Neural cell (in vitro differentiated cells): ENCODE measurements around the gene CAMKV. TPM values are rescaled to one million over a fixed set of nuclear protein-coding genes. Genes with fewer than 3 reads are reported as not detected.

Experiments used
- H2AFZ ChIP-seq: fragments of 200-600, 300-800 bp; sonication (generic), shearing (Covaris generic); 2 replicates; pipeline ENCODE4 v1.6.0; 2014; ENCODE audit warnings: low read depth, mild to moderate bottlenecking, antibody characterized with exemption, low read length, moderate library complexity
- H3F3A ChIP-seq: fragments of 200-600 bp; shearing (Covaris generic); 2 replicates; pipeline ENCODE4 v1.6.1; 2016; ENCODE audit warnings: mild to moderate bottlenecking, moderate library complexity, mixed read lengths, antibody characterized with exemption, low read length; ENCODE audit not compliant: insufficient read depth, poor library complexity, severe bottlenecking
- H3K27ac ChIP-seq: fragments of 200-600, 300-800 bp; sonication (generic), shearing (Covaris generic); 2 replicates; pipeline ENCODE4 v1.5.1; 2014; ENCODE audit warnings: mild to moderate bottlenecking, low read length, moderate library complexity
- H3K27me3 ChIP-seq: fragments of 300-800, 200-600 bp; sonication (generic), shearing (Covaris generic); 2 replicates; pipeline ENCODE4 v1.6.0; 2014; ENCODE audit warnings: mild to moderate bottlenecking, low read depth, low read length, moderate library complexity; ENCODE audit not compliant: insufficient read depth
- H3K36me3 ChIP-seq: fragments of 300-800, 200-600 bp; sonication (generic), shearing (Covaris generic); 2 replicates; pipeline ENCODE4 v1.5.1; 2014; ENCODE audit warnings: mild to moderate bottlenecking, antibody characterized with exemption, low read length, moderate library complexity; ENCODE audit not compliant: insufficient read depth
- H3K4me2 ChIP-seq: fragments of 300-800, 200-600 bp; sonication (generic), shearing (Covaris generic); 2 replicates; pipeline ENCODE4 v1.6.0; 2014; ENCODE audit warnings: mild to moderate bottlenecking, low read length
- H3K4me3 ChIP-seq: fragments of 300-800, 200-600 bp; sonication (generic), shearing (Covaris generic); 2 replicates; pipeline ENCODE4 v1.5.1; 2014; ENCODE audit warnings: mild to moderate bottlenecking, low read length, moderate library complexity
- H3K79me2 ChIP-seq: fragments of 200-600 bp; shearing (Covaris generic); replicated peaks from 2 replicates; pipeline ENCODE4 v1.6.0; 2014; ENCODE audit warnings: mild to moderate bottlenecking, low read length, moderate library complexity; ENCODE audit not compliant: insufficient read depth
- H3K9ac ChIP-seq: fragments of 300-800, 200-600 bp; sonication (generic), shearing (Covaris generic); 2 replicates; pipeline ENCODE4 v1.6.1; 2016; ENCODE audit warnings: mild to moderate bottlenecking, low read length, mixed read lengths
- H3K9me2 ChIP-seq: fragments of 200-600 bp; shearing (Covaris generic); 2 replicates; pipeline ENCODE4 v1.6.1; 2016; ENCODE audit warnings: mild to moderate bottlenecking, low read length, mixed read lengths; ENCODE audit not compliant: insufficient read depth
- H3K9me3 ChIP-seq: fragments of 200-600, 300-800 bp; sonication (generic), shearing (Covaris generic); 2 replicates; pipeline ENCODE4 v1.6.1; 2016; ENCODE audit warnings: mild to moderate bottlenecking, mixed run types, low read length, moderate library complexity, mixed read lengths
- H4K20me1 ChIP-seq: fragments of 200-600 bp; shearing (Covaris generic); 2 replicates; pipeline ENCODE4 v1.6.1; 2016; ENCODE audit warnings: mild to moderate bottlenecking, mixed run types; ENCODE audit not compliant: insufficient read depth
- CTCF ChIP-seq: fragments of 450-650 bp; IDR thresholded peaks from 2 replicates; pipeline ENCODE4 v1.5.1; 2014; ENCODE audit warnings: antibody characterized with exemption, mild to moderate bottlenecking, moderate library complexity; ENCODE audit not compliant: poor library complexity, severe bottlenecking
- EP300 ChIP-seq: fragments of 450-650 bp; conservative IDR thresholded peaks from 2 replicates; pipeline ENCODE4 v1.6.1; 2014; ENCODE audit warnings: antibody characterized with exemption, mild to moderate bottlenecking, moderate library complexity; ENCODE audit not compliant: poor library complexity, severe bottlenecking
- EZH2 ChIP-seq: fragments of 200-600, 300-800 bp; shearing (Covaris generic), sonication (generic); IDR thresholded peaks from 2 replicates; pipeline ENCODE4 v1.6.1; 2014; ENCODE audit warnings: antibody characterized with exemption, low read length, borderline replicate concordance, mild to moderate bottlenecking; ENCODE audit not compliant: insufficient read depth, poor library complexity, severe bottlenecking
- MXI1 ChIP-seq: fragments of 450-650 bp; conservative IDR thresholded peaks from 2 replicates; pipeline ENCODE4 v1.6.1; 2014; ENCODE audit warnings: antibody characterized with exemption, mild to moderate bottlenecking; ENCODE audit not compliant: poor library complexity, severe bottlenecking
- POLR2AphosphoS5 ChIP-seq: IDR thresholded peaks from 2 replicates; pipeline ENCODE4 v1.6.1; 2012
- RAD21 ChIP-seq: fragments of 450-650 bp; conservative IDR thresholded peaks from 2 replicates; pipeline ENCODE4 v1.6.1; 2014; ENCODE audit warnings: antibody characterized with exemption, mild to moderate bottlenecking, moderate library complexity
- REST ChIP-seq: IDR thresholded peaks from 2 replicates; pipeline ENCODE4 v1.6.1; 2012; ENCODE audit warnings: borderline replicate concordance
- SMC3 ChIP-seq: fragments of 450-650 bp; conservative IDR thresholded peaks from 2 replicates; pipeline ENCODE4 v1.6.1; 2014; ENCODE audit warnings: antibody characterized with exemption, mild to moderate bottlenecking, moderate library complexity; ENCODE audit not compliant: poor library complexity
- TAF1 ChIP-seq: IDR thresholded peaks from 2 replicates; pipeline ENCODE4 v1.6.1; 2012; ENCODE audit warnings: low read depth
- polyA plus RNA-seq: library from polyadenylated mRNA; depleted of rRNA; stranded (reverse); fragments of >200 nt; gene quantifications from 2 replicates; pipeline ENCODE4 v1.2.3, GENCODE V29; 2014

Gene CAMKV
- polyA plus RNA-seq, 1 donor from 2014 or later, result 293 TPM

- no peaks in the 10 kb centered on the region for H3K79me2 ChIP-seq
- H3F3A ChIP-seq, result no peaks in the 10 kb centered on the region
- H3K36me3 ChIP-seq, result no peaks in the 10 kb centered on the region
- no peaks in the 10 kb centered on the region for H4K20me1 ChIP-seq
- no peak within 1 kb of the TSS for H3K27ac ChIP-seq
- no peaks in the 10 kb centered on the region for H3K27me3 ChIP-seq
- H3K9me3 ChIP-seq, result no peaks in the 10 kb centered on the region
- no peak for TF ChIP-seq CTCF
- no peak for TF ChIP-seq EP300
- no peak for TF ChIP-seq MXI1
- no peak for TF ChIP-seq REST
- TF ChIP-seq EZH2, result no peak
- no peak for TF ChIP-seq POLR2AphosphoS5
- TF ChIP-seq RAD21, result no peak
- TF ChIP-seq SMC3, result no peak
- no peak for TF ChIP-seq TAF1
- no peak within 1 kb of the TSS for H3K4me2 ChIP-seq
- H2AFZ ChIP-seq, result no peak within 1 kb of the TSS
- H3K9ac ChIP-seq, result no peak within 1 kb of the TSS
- H3K9me2 ChIP-seq, result no peaks in the 10 kb centered on the region
- no peak within 1 kb of the TSS for H3K4me3 ChIP-seq
Measured at GRCh38 chr3:49813497-49814174, 56.1 kb downstream of the CAMKV start, which contains the start of gene UBA7. UBA7 (minus strand) TSS chr3:49813953; CDS start chr3:49813787, 166 bp downstream.

- TF ChIP-seq EZH2, result no peak
- no peak for TF ChIP-seq RAD21
- TF ChIP-seq SMC3, result no peak
- no peak for TF ChIP-seq REST
- no peak for TF ChIP-seq TAF1
- no peak for TF ChIP-seq MXI1
- TF ChIP-seq EP300, result no peak
- TF ChIP-seq POLR2AphosphoS5, result no peak
- no peak for TF ChIP-seq CTCF
- H4K20me1 ChIP-seq, result no peaks in the 10 kb centered on the region
- no peak overlapping the region for H3K9ac ChIP-seq
- H3K9me2 ChIP-seq, result no peaks in the 10 kb centered on the region
- no peak overlapping the region for H3K4me3 ChIP-seq
- no peak overlapping the region for H3K4me2 ChIP-seq
- H2AFZ ChIP-seq, result no peak overlapping the region
- H3K27me3 ChIP-seq, result no peaks in the 10 kb centered on the region
- H3K79me2 ChIP-seq, result no peaks in the 10 kb centered on the region
- no peaks in the 10 kb centered on the region for H3K36me3 ChIP-seq
- H3K9me3 ChIP-seq, result no peaks in the 10 kb centered on the region
- no peaks in the 10 kb centered on the region for H3F3A ChIP-seq
- H3K27ac ChIP-seq, result no peak overlapping the region
Measured at GRCh38 chr3:49812916-49813496, 56.7 kb downstream of the CAMKV start.
